Sigmoid colon (tissue), 3 donors: Measurements from ENCODE around the gene PAK4.

Experiments used
- POLR2A ChIP-seq, 2 donors: fragments of 450-650 bp; IDR thresholded peaks; one replicate each; pipeline ENCODE4 v1.6.1; 2016; ENCODE audit warnings: antibody characterized with exemption in 2 of 2, mild to moderate bottlenecking in 2 of 2, moderate library complexity in 2 of 2
- TF ChIP-seq, protein P1 (sequence below), 4 experiments: fragments of 450-650 bp in 3 of 4; fragments of 200-600 bp in 1 of 4; IDR thresholded peaks; one replicate each; pipeline ENCODE4 v1.5.1; 2016 to 2019; ENCODE audit warnings: antibody characterized with exemption in 4 of 4, mild to moderate bottlenecking in 3 of 4, moderate library complexity in 2 of 4

- TF ChIP-seq, protein P1, sequence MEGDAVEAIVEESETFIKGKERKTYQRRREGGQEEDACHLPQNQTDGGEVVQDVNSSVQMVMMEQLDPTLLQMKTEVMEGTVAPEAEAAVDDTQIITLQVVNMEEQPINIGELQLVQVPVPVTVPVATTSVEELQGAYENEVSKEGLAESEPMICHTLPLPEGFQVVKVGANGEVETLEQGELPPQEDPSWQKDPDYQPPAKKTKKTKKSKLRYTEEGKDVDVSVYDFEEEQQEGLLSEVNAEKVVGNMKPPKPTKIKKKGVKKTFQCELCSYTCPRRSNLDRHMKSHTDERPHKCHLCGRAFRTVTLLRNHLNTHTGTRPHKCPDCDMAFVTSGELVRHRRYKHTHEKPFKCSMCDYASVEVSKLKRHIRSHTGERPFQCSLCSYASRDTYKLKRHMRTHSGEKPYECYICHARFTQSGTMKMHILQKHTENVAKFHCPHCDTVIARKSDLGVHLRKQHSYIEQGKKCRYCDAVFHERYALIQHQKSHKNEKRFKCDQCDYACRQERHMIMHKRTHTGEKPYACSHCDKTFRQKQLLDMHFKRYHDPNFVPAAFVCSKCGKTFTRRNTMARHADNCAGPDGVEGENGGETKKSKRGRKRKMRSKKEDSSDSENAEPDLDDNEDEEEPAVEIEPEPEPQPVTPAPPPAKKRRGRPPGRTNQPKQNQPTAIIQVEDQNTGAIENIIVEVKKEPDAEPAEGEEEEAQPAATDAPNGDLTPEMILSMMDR (IDR thresholded peaks at IDR 0.05), result no peak
- no peak for TF ChIP-seq POLR2A (IDR thresholded peaks at IDR 0.05)
Observed at GRCh38 chr19:39165857-39166256, 40.3 kb downstream of the PAK4 start.
